HG02610 (cell line): ENCODE measurements around the gene CDH22.

Experiments
- ATAC-seq: cut with Tn5 transposase; IDR thresholded peaks from one replicate; pipeline ENCODE4 v1.9.1; 2021; ENCODE audit warnings: mild to moderate bottlenecking, moderate library complexity; ENCODE audit not compliant: unreplicated experiment

CDH22 gene, protein sequence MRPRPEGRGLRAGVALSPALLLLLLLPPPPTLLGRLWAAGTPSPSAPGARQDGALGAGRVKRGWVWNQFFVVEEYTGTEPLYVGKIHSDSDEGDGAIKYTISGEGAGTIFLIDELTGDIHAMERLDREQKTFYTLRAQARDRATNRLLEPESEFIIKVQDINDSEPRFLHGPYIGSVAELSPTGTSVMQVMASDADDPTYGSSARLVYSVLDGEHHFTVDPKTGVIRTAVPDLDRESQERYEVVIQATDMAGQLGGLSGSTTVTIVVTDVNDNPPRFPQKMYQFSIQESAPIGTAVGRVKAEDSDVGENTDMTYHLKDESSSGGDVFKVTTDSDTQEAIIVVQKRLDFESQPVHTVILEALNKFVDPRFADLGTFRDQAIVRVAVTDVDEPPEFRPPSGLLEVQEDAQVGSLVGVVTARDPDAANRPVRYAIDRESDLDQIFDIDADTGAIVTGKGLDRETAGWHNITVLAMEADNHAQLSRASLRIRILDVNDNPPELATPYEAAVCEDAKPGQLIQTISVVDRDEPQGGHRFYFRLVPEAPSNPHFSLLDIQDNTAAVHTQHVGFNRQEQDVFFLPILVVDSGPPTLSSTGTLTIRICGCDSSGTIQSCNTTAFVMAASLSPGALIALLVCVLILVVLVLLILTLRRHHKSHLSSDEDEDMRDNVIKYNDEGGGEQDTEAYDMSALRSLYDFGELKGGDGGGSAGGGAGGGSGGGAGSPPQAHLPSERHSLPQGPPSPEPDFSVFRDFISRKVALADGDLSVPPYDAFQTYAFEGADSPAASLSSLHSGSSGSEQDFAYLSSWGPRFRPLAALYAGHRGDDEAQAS

DNA sequence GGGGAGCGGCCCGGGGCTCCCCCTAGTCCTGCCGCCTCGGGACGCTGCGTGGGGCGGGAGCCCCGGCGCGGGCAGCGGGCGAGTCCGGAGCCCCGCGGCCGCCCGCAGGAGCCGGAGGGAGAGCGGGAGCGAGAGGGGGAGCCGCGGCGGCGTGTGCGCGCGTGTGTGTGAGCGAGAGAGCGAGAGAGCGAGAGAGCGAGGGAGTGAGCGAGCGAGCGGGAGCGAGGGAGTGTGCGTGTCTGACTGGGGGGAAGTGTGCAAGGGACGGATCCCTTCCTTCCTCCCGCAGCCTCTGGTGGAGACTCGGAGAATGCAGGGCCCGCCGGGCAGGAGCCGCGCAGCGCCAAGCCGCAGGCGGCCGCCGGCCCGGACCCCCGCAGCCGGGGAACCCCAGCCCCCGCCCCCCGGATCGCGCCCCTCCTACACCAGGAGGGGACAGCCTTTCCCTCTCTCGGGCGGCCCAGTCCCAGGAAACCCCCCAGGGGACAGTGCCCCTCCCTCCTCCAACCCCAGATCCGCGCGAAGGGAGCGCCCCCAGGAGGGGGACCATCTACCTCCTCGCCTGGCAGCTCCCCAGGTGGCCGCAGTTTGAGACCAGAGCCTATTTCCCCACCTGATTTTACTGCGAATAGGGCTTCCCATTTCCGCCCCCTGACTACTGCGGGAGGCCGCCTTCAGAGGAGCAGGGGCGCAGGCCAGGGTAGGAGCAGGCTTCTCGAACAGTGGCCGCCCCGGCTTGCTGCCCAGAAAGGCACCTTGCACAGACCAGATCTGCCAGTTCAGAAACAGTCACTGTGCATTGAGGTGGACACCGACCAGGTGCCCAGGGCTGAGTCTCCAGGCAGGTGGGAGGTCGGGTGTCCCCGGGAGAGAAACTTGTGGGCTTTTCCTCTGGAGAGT, at the start of gene CDH22:
Gene CDH22, minus strand, starts transcription at position 241 of the 900 bp plus-strand sequence. CDS start 57,204 bp downstream, outside the sequence.
- ATAC-seq: no peak

DNA sequence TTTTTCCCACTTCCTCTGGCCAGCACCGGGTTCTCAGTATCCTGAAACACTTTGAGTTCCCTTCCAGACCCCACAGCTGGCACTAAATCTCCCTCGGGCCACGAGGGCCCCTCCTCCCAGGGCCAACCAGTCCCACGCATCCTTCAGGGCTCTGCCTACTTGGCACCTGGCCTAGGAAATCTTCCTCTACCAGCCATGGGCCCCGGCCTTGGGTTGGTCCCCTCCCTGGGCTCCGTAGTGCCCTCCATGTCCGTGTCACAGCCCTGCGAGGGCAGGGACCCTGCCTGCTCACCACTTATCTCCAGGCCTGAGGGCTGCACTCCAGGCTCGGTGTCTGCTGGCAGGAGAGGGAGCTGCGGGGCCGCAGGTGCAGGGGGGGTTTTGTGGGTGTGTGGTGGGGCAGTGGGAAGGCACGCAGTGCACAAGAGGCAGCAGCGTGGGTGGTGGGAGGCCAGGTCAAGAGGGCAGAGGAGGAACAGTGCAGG, 48.8 kb upstream of the CDH22 start:
- no peak for ATAC-seq

DNA sequence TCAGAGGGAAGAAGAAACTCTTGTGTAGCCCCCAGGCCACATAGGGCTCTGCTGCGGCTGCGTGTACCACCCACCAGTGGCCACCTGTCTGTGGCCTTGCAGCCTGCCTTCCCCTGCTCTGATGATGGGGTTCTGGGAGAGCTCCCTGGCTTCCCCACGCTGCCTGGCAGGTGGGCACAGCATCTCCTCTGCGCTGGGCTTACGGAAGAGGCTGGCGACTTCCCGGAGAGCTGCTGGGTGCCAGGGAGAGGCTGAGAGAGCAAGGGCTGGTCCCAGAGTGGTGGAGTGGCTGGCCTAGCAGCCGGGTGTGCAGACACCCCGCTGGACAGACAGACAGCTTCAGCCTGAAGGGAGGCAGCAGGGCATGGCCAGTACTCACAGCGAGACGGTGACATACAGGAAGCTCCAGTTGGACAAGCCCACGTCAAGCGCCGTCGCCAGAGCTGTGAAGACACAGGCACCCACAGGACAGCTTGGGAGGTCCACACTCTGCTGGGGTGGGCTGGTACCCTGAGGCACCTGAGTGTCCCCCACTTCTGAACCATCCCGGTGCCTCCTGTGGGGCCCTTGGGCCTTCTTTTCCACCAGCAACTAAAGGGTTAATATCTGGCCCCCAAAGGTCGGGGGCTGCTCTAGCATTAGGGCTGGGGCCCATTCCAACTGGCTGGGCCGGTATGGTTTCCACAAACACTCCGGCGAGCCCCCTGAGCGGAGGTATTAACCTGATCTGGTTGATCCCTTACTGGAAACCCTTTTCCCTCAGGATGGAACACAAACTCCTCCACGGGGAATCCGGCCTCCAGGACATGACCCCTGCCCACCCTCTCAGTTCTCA, 48.1 kb upstream of the CDH22 start:
- ATAC-seq: no peak

DNA sequence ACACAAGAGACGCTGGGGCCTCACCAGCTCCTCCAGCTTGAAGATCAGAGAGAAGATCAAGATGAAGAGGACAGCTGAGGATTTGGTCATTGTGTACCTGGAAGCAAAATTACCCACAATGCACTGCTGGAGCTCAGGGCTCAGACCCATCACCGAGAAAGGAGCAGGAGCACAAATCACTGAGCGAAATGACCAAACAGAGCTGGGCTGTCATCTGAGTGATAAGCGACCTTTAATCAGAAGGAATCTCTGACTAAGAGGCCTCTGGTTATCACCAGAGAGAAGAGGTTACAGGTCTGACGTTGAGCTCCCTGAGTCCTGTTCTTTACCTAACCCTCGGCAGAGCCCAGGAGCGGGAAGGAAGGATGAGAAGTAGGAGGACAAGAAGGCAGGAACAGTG, 47.5 kb upstream of the CDH22 start:
- no peak for ATAC-seq

DNA sequence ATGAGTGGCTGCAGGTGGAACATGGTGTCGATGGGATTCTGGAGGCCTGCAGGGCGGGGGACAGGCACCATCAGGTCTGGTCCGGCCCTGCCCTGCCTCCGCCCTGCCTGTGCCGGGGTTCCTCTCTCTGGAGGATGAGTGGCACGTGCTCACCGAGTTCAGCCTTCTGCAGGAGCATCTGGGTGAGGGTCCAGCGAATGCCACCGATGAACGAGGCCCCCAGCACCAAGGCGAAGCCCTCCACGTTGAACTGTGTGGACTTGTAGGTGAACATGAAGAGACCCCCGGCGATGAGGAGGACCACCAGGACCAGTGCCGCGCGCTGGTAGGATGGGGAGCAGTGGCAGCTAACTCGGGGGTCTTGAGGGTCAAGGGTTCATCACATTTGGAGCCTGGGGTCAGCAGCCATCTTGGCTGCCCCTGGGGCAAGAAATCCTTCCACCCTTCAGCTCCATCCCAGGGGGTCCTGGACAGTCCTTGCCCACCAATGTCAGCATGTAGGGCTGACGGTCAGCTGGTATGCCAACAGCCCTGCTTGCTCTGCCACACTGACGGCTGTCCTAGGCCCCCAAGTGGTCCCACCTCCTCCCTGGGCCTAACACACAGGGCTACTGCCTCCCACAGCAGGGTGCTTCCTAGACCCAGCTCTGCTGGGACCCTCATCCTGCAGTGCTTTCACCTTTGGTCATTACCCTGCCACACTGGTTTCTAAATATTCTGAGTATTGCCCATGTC, 46.8 kb upstream of the CDH22 start:
- ATAC-seq: no peak

DNA sequence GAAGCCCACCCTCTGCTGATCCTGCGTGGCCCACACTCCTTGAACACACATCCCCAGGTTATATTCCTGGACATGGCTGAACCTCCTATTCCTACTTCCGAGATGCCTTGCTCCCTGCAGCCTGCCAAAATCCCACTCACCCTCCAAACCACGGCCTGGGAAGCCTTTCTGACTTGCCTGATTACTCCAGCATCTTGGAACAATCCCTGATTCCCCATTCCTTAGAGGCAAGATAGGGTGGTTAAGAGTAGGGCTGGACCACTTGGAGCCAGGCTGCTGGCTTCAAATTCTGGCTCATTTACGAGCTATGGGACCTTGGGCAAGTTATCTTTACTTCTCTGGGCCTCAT, 45.9 kb upstream of the CDH22 start:
- no peak for ATAC-seq

DNA sequence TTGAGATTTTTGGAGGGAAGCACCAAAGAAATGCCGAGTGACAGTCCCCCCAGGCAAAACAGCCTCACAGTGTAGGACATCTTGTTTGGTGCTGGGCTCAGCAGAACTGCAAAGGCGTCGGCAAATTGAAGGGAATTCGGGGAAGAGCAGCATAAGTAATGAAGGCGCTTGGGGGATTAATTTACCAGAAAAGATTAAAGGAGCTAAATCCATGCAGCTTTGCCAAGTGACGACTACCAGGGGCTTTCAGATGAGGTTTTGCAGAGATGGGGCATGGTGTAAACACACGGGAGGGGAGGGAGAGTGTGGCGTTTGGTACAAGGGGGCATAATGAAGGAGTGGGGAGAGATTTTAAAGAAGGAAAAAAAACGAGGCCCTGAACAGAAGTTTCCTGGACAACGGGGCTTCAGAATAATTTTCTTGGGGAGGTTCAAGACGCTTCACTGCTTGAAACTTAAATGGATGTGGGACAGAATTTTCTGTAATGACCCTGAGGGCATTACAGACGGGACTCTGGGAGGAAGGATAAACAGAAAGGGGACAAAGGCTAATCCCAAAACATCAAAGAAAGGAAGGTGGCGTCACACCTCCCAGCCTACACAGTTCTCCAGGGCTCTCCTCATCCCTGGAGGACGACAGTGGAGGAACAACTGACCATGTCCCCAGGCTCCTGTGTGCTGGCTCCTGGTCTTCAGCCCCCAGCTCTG, 45.4 kb upstream of the CDH22 start:
- no peak for ATAC-seq

DNA sequence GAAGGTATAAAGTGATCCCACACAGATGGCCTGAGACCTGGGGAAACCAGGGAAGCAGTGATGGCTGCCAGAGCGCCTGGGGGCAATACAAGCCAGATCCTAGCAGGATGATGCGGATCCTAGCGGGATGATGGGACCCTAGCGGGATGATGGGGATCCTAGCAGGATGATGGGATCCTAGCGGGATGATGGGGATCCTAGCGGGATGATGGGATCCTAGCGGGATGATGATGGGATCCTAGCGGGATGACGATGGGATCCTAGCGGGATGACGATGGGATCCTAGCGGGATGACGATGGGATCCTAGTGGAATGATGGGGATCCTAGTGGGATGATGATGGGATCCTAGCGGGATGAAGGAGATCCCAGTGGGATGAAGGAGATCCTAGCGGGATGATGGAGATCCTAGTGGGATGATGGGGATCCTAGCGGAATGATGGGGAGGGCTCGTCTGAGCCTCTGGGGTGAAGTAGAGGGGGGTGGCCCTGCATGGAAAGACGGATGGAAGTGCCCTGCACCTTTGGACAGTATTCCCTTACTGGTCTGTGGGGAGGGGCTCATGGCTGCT, 44.2 kb upstream of the CDH22 start:
- no peak for ATAC-seq

DNA sequence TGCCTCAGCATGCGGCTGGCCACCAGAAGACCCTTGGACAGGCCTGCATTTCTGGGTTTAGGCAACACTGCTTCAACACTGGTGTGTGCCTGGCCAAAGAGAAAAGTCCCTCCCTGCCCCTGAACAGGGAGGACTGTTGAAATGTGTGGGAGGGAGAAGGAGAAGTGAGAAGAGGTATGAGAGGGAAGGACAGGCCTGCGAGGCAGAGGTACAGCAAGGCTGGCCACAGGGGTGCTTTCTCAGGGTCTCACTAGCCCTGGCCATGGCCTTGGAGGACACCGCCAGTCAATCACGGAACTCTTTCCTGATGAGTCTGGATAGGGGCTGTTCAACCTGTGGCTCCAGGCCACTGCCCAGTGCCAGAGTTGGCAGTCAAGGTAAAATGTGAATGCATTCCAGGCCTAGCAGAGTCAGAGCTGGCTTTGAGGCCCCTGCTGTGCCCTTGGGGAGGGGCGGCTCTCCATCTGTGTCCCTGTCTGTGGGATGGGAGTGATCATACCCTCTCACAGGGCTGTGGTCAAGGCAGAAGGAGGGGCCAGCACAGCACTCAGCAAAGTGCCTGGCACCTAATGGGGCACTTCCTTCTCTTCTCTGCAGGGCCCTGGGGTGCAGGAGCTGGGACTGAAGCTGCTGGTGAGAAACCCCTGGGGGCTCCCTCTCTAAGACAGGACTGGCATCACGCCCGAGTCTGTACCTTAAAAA, 43.2 kb upstream of the CDH22 start:
- no peak for ATAC-seq

DNA sequence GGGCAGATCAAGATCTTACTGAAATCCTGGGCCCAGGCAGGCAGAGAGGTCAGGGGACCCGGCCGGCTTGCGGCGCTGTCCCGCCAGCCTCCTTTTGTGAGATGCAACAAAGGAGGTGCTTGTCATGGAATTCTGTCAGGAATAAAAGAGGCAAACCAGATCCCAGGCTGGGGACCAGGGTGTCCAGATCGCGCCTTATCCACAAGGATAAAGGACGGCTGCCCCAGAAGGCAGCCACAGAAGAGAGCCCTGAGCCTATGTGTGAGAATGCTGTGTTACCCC, 42.6 kb upstream of the CDH22 start:
- no peak for ATAC-seq

DNA sequence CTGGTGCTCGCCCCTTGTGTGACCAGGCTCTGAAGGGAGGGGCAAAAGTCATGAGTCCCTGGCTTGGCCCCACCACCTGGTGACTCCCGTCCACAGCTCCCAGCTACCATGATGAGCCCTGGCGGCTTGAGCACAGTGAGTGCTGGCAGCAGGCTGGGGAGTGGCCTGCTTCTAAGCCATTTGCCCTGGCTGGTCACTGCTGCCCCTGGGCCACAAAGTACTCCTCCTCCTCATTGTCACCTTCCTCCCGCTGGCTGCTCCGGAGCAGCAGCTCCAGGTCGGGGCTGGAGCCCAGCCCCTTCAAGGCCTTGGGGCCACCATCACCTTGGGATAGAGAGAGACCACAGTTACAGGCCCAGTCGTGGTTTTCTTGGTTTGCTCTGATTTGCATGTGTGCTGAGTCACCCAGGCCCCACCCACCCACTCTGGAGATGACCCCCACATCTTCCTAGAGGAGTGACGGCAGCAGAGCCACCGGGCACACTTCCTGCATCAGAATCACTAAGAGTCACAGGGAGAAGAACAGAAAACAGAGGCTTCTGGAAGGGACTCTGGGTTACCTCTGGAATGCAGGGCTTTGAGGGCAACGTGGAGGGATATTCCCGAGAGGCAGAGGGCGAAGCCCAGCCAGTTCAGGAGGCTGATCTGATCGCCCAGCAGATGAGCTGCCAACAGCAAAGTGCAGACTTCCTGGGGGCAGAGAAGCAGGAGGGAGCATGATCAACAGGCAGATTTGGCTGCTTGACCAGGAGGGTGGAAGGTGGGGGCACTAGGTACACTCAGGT, 42.1 kb upstream of the CDH22 start:
- ATAC-seq: peak; percentile 52

DNA sequence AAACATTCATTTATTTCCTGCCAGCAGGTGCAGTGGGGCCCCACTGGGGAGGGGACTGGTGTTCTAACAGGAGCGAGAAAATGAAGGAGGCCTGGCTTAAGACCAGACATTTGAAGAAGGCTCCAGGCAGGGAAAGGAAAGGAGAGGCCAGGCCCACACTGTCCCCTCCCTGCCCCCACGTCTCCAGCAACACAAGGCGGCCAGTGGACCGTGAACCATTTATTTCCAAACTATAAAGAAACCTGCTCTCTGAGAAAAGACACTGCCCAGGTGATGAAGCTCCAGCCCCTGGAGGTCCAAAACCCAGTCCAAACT, 41.4 kb upstream of the CDH22 start:
- ATAC-seq: no peak

DNA sequence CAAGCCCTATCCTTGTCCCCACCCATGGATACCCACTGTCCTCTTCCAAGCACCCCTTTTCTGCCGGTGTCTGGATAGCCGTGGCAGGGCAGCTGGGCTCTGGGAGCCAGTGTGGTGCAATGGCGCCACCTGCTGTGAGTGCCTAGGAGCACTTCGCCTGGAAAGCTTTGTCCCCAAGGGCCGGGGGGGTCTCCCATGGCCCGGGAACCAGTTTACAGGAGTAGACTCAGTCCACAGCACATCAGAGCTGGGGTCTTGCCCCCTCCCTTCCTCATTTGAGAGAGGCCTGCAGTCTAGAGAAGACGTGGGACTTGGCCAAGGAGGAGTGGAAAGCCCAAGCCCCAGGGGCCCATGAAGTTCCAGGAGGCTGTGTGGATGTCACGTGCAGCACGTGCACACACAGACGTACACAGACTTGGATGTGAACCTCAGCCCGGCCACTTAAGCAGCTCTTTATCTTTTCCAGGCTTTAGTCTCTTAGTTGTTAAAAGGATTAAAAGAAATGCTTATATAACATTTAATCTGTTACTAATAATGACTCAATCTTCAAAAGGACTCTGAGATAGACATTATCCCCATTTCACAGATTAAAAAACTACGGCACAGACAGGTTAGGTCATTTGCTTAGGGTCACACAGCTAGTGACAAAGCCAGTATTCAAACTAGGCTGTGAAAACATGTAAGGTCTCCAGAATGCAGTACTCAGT, 40.9 kb upstream of the CDH22 start:
- no peak for ATAC-seq

DNA sequence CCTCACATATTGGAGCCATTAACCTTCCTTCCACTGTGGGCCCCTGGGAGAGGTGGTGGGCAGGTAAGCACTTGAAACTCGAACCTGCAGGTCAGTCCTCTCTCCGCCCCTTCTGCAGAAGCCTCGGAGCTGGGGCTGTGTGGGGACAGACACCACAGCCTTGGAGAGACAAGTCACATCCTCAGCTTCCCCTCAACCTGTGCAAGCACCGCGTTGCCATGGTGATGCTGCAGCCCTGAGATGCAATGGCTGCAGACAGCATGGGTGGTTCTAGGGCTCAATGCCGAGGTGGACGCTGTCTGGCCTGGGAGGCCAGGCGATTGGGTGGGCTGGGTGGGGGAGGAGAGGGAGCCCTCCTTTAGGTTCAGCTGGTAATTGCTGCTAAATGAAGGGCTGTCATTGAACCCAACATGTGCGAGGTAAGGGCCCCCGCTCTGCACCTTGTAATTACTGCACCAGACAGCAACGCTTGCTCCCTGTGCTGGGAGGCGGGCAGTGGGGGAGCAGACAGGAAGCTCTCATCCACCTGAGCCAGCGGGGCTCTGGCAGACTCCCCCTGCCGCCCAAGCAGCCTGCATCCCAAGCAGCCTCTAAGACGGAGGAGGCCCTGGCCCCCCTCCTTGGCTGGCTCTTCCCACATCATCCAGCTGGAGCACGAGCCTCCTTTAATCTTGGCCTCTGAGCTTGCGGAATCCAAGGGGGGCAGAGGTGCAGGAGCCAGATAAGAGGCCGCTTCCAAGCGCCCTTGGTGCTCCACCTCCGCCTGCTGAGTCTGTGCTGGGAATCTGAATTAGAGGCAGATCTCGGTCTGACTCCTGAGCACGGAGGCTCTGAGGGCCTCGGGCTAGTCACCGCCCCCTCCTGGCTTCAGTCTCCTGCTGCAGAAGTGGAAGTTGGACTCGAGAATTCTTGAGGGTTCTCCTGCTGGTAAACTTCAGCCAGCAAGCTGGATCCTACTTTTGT, 39.8 kb upstream of the CDH22 start:
- ATAC-seq: no peak

DNA sequence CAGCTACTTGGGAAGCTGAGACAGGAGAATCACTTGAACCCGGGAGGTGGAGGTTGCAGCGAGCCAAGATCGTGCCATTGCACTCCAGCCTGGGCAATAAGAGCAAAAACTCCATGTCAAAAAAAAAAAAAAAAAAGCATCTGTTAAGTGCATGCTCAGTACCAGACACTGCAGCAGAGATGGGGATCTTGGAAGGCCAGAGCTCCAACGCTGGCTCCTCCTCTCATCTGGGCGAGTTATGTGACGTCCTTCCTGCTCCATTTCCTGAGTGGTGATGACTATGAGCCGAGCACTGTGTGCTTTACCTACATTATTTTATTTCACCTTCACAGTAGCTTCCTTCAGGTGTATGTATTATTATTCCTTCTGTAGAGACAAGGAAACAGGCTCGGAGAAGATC, 38.5 kb upstream of the CDH22 start:
- ATAC-seq: no peak
